Measurements from ENCODE around the gene MTFMT. TPM values are rescaled to one million over a fixed set of nuclear protein-coding genes. Genes with fewer than 3 reads are reported as not detected.

Gene MTFMT
- total and polyA plus RNA-seq, 12 donors = 5.2 to 42.8 (median 16.5) TPM

GRCh38 chr15:64985366-64986033, 43.9 kb downstream of the MTFMT start:
- peaks cover 12 to 44% of the 10 kb centered on the region in 2 donors for H3K4me1 ChIP-seq (replicated peaks in 1 of 2)
- TF ChIP-seq CTCF (IDR thresholded peaks at IDR 0.05) = no peak
- no peak for TF ChIP-seq POLR2A (IDR thresholded peaks at IDR 0.05)

GRCh38 chr15:64982472-64982871, 47.0 kb downstream of the MTFMT start:
- Histone ChIP-seq H3K9me3 (replicated peaks in 1 of 3) (no peaks in the 10 kb centered on the region), H3K4me3 (no peak overlapping the region), H3K4me1 (replicated peaks in 1 of 2) (peaks cover 10 to 30% of the 10 kb centered on the region in 2 donors), H3K27ac (peak overlapping the region in 1 of 5 donors; percentile 0), H3K27me3 (no peaks in the 10 kb centered on the region), H3K36me3 (replicated peaks in 1 of 2) (peaks cover 0 to 26% of the 10 kb centered on the region in 2 donors)
- no peak for DNase-seq
- 96 to 100% (median 100%) methylated on average over 1 of the region's 1 CpG for WGBS, 4 donors
- intact Hi-C loops (cut with DNase I) = no loop called here
- TF ChIP-seq POLR2A (IDR thresholded peaks at IDR 0.05) (no peak), CTCF (IDR thresholded peaks at IDR 0.05) (no peak)

More at GRCh38 chr15:64985366-64986033, 43.9 kb downstream of the MTFMT start:
- Histone ChIP-seq H3K27me3 (no peaks in the 10 kb centered on the region), H3K27ac (peak overlapping the region in 4 of 5 donors; percentile 15 to 71 (median 40)), H3K4me3 (no peak overlapping the region), H3K9me3 (replicated peaks in 1 of 3) (no peaks in the 10 kb centered on the region), H3K36me3 (replicated peaks in 1 of 2) (peaks cover 0 to 10% of the 10 kb centered on the region in 2 donors)
- 39 to 65% (median 42%) methylated on average over 5 to 9 of the region's 9 CpGs for WGBS, 4 donors
- peak in 1 of 7 donors; percentile 18 for DNase-seq
- intact Hi-C loops (cut with DNase I) = no loop called here

- TF ChIP-seq CTCF (IDR thresholded peaks at IDR 0.05) (no peak), POLR2A (IDR thresholded peaks at IDR 0.05) (no peak)
- H3K36me3 ChIP-seq (replicated peaks in 1 of 2) = peaks cover 0 to 31% of the 10 kb centered on the region in 2 donors
- H3K27me3 ChIP-seq = no peaks in the 10 kb centered on the region
- peaks cover 10 to 30% of the 10 kb centered on the region in 2 donors for H3K4me1 ChIP-seq (replicated peaks in 1 of 2)
- no peak overlapping the region for H3K4me3 ChIP-seq
- intact Hi-C loops (cut with DNase I) = no loop called here
- 78 to 84% (median 81%) methylated on average over 6 of the region's 6 CpGs for WGBS, 4 donors
- H3K9me3 ChIP-seq (replicated peaks in 1 of 3) = no peaks in the 10 kb centered on the region
- H3K27ac ChIP-seq = peak overlapping the region in 2 of 5 donors; percentile 0 to 37
- peak in 1 of 7 donors; percentile 18 for DNase-seq
Observed at GRCh38 chr15:64981812-64982431, 47.5 kb downstream of the MTFMT start.

- H3K27ac ChIP-seq = no peak overlapping the region
- intact Hi-C loops (cut with DNase I) = no loop called here
- H3K9me3 ChIP-seq (replicated peaks in 1 of 3) = no peaks in the 10 kb centered on the region
- TF ChIP-seq CTCF (IDR thresholded peaks at IDR 0.05) (no peak), POLR2A (IDR thresholded peaks at IDR 0.05) (no peak)
- 83 to 90% (median 83%) methylated on average over 7 of the region's 7 CpGs for WGBS, 4 donors
- H3K4me1 ChIP-seq (replicated peaks in 1 of 2) = peaks cover 0 to 15% of the 10 kb centered on the region in 2 donors
- DNase-seq = no peak
- peaks cover 0 to 56% of the 10 kb centered on the region in 2 donors for H3K36me3 ChIP-seq (replicated peaks in 1 of 2)
- H3K27me3 ChIP-seq = no peaks in the 10 kb centered on the region
- H3K4me3 ChIP-seq = no peak overlapping the region
Observed at GRCh38 chr15:64979252-64979710, 50.2 kb downstream of the MTFMT start.

Measured in adrenal gland (tissue), 12 donors.